Measurements from ENCODE around the gene TDRD7. TPM values are rescaled to one million over a fixed set of nuclear protein-coding genes. Genes with fewer than 3 reads are reported as not detected.

Gene TDRD7
- total and polyA plus RNA-seq, 3 donors from 2014 or later, result 31.2 to 85.8 (median 32.2) TPM

- Histone ChIP-seq H3K27ac (no peak overlapping the region), H3K4me1 (no peaks in the 10 kb centered on the region), H3K36me3 (ENCODE audit: low read depth, missing control alignments) (no peaks in the 10 kb centered on the region), H3K27me3 (no peaks in the 10 kb centered on the region), H3K4me3 (no peak overlapping the region), H3K9me3 (no peaks in the 10 kb centered on the region)
- intact Hi-C loops (cut with DNase I; ENCODE audit: low total_unique reads), result no loop called here
- TF ChIP-seq POLR2A (IDR thresholded peaks at IDR 0.05), result no peak
- TF ChIP-seq, protein P1, sequence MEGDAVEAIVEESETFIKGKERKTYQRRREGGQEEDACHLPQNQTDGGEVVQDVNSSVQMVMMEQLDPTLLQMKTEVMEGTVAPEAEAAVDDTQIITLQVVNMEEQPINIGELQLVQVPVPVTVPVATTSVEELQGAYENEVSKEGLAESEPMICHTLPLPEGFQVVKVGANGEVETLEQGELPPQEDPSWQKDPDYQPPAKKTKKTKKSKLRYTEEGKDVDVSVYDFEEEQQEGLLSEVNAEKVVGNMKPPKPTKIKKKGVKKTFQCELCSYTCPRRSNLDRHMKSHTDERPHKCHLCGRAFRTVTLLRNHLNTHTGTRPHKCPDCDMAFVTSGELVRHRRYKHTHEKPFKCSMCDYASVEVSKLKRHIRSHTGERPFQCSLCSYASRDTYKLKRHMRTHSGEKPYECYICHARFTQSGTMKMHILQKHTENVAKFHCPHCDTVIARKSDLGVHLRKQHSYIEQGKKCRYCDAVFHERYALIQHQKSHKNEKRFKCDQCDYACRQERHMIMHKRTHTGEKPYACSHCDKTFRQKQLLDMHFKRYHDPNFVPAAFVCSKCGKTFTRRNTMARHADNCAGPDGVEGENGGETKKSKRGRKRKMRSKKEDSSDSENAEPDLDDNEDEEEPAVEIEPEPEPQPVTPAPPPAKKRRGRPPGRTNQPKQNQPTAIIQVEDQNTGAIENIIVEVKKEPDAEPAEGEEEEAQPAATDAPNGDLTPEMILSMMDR (IDR thresholded peaks at IDR 0.05), result no peak
- WGBS, 2 donors, result 90 to 96% methylated on average over 3 of the region's 3 CpGs
- no peak for DNase-seq
Observed at GRCh38 chr9:97425973-97426336, 14.1 kb downstream of the TDRD7 start.

- intact Hi-C loops (cut with DNase I; ENCODE audit: low total_unique reads), result no loop called here
- H3K27ac ChIP-seq, result no peak overlapping the region
- 85 to 90% methylated on average over 4 of the region's 4 CpGs for WGBS, 2 donors
- no peaks in the 10 kb centered on the region for H3K27me3 ChIP-seq
- no peak overlapping the region for H3K4me3 ChIP-seq
- H3K4me1 ChIP-seq, result no peaks in the 10 kb centered on the region
- TF ChIP-seq, protein P1 (IDR thresholded peaks at IDR 0.05), result no peak
- TF ChIP-seq POLR2A (IDR thresholded peaks at IDR 0.05), result no peak
- H3K36me3 ChIP-seq (ENCODE audit: low read depth, missing control alignments), result no peaks in the 10 kb centered on the region
- no peak for DNase-seq
- H3K9me3 ChIP-seq, result no peaks in the 10 kb centered on the region
Observed at GRCh38 chr9:97427885-97428284, 16.0 kb downstream of the TDRD7 start.

DNA sequence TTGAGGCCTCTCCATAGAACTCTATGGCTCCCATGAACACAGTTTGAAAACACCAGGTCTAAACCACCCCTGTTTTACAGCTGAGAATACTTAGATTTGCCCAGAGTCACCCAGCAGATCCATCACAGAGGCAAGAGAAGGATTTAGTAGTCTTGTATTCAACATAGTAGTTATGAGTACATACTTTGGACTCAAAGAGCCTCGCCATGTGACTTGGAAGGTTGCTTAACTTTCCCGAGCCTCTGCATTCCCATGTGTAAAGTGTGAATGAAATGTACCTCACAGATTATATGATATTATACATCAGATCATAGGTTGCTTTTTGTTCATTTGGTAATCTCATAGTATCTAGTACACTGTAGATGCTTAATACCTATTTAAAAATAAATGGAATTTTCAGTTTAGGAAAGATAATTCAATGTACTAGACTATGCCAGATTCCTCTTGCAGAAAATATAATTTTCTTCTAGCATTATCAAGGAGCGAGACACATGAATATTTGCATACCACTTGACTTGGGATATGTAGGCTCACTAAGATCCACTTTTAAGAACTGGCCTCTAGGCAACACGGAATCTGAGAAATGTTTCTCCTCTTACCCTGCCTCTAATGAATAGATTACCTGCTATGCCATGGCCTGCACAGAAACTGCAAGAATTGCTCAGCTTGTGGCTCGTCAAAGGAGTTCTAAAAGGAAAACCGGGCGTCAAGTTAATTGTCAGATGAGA lies 18.6 kb downstream of the TDRD7 start:
- Histone ChIP-seq H3K4me1 (no peaks in the 10 kb centered on the region), H3K9me3 (no peaks in the 10 kb centered on the region), H3K27ac (no peak overlapping the region), H3K4me3 (no peak overlapping the region), H3K27me3 (no peaks in the 10 kb centered on the region), H3K36me3 (ENCODE audit: low read depth, missing control alignments) (no peaks in the 10 kb centered on the region)
- WGBS, 2 donors, result 93 to 94% methylated on average over 7 of the region's 7 CpGs
- no peak for DNase-seq
- intact Hi-C loops (cut with DNase I; ENCODE audit: low total_unique reads), result no loop called here
- no peak for TF ChIP-seq POLR2A (IDR thresholded peaks at IDR 0.05)
- TF ChIP-seq, protein P1 (IDR thresholded peaks at IDR 0.05), result no peak

DNA sequence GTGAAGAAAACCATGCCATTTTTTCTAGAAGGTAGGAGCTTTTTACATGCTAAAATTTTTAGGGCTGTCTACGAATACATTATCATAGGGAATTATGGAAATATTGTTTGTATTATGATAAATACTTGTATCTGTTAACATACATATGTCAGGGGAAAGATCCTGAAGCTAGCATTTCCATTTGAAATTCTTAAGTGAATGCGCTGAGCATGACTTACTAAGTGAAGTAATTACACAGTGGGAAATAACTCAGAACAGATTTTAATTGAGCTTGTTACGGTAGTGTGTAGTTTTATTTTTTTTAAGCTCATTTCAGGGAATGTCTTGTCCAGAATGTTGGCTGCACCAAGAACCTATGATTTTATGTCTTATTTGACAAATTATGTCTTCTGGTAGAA lies 19.1 kb downstream of the TDRD7 start:
- 89 to 93% methylated on average over 3 of the region's 3 CpGs for WGBS, 2 donors
- H3K27ac ChIP-seq, result no peak overlapping the region
- no peaks in the 10 kb centered on the region for H3K4me1 ChIP-seq
- H3K27me3 ChIP-seq, result no peaks in the 10 kb centered on the region
- TF ChIP-seq, protein P1 (IDR thresholded peaks at IDR 0.05), result no peak
- TF ChIP-seq POLR2A (IDR thresholded peaks at IDR 0.05), result no peak
- H3K9me3 ChIP-seq, result no peaks in the 10 kb centered on the region
- intact Hi-C loops (cut with DNase I; ENCODE audit: low total_unique reads), result no loop called here
- no peak overlapping the region for H3K4me3 ChIP-seq
- DNase-seq, result no peak
- no peaks in the 10 kb centered on the region for H3K36me3 ChIP-seq (ENCODE audit: low read depth, missing control alignments)

GRCh38 chr9:97431549-97432143 lies 19.8 kb downstream of the TDRD7 start:
- Histone ChIP-seq H3K4me1 (no peaks in the 10 kb centered on the region), H3K27me3 (no peaks in the 10 kb centered on the region), H3K27ac (no peak overlapping the region), H3K4me3 (no peak overlapping the region), H3K36me3 (ENCODE audit: low read depth, missing control alignments) (no peaks in the 10 kb centered on the region), H3K9me3 (no peaks in the 10 kb centered on the region)
- DNase-seq, result no peak
- WGBS, 2 donors, result 86 to 87% methylated on average over 5 of the region's 5 CpGs
- intact Hi-C loops (cut with DNase I; ENCODE audit: low total_unique reads), result no loop called here
- TF ChIP-seq, protein P1 (IDR thresholded peaks at IDR 0.05), result no peak
- no peak for TF ChIP-seq POLR2A (IDR thresholded peaks at IDR 0.05)
